HG02973 (cell line): ENCODE data around the gene OR6Q1.
"Not testable (repeated sequence)": the region's sequence is repeated elsewhere in the genome, so short reads cannot be mapped to it uniquely, and the experiment has no call there.

ENCODE experiments used
- ATAC-seq: cut with Tn5 transposase; IDR thresholded peaks from one replicate; pipeline ENCODE4 v1.9.1; 2021; ENCODE audit warnings: moderate library complexity; ENCODE audit not compliant: unreplicated experiment

OR6Q1 gene, protein sequence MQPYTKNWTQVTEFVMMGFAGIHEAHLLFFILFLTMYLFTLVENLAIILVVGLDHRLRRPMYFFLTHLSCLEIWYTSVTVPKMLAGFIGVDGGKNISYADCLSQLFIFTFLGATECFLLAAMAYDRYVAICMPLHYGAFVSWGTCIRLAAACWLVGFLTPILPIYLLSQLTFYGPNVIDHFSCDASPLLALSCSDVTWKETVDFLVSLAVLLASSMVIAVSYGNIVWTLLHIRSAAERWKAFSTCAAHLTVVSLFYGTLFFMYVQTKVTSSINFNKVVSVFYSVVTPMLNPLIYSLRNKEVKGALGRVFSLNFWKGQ

DNA sequence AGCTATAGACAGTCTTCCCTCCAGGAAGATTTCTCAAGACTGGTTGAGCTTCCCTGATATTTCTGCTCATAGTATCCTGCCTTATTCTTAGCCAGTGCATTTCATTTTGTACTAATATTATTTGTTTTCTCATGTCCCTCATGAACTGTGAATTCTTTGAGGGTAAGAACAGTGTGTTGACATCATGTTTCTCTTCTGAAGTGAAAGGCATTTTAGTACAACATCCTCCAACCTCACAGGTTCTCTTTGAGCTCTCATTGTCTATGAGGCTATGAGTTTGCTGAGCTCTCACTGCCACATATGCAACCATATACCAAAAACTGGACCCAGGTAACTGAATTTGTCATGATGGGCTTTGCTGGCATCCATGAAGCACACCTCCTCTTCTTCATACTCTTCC, at the start of gene OR6Q1:
Gene OR6Q1, plus strand, starts transcription at position 301 of the 400 bp plus-strand sequence. Its CDS starts 0 bp downstream, at position 301.
- ATAC-seq = no peak

DNA sequence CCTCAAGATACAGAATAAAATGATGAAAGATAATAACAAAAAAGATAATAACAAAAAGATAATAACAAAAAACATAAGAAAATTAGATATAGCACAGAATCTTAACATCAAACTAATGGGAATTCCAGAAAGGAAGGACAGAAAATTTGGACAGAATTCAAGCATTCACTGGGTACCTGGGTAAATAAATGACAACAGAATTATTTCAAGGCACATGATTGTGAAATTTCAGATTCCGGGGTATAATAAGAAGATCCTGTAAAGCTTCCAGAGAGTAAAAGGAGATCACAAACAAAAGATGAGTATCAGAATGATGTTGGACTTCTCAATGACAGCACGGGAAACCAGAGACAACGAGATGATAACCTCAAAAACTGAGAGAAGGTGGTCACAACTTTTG, 49.2 kb upstream of the OR6Q1 start:
- no peak for ATAC-seq

DNA sequence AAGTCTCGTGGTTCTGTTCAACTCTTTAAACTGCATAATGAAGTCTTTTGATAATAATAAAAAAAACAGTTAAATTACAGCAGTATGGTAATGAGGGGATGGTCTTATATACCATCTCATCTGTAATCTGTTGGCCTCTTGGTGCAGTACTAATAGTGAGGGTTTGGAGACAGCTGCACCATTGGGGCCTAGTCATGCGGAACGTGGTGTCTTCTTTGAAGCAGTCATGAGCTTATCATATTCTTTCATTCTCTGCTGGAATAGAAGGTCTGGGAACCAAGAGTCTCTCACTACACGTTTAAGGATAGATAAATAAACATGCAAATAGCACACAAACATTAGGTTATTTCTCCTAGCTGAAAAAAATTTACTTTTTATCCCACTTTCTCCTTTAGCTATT, 48.0 kb upstream of the OR6Q1 start:
- ATAC-seq = no peak

DNA sequence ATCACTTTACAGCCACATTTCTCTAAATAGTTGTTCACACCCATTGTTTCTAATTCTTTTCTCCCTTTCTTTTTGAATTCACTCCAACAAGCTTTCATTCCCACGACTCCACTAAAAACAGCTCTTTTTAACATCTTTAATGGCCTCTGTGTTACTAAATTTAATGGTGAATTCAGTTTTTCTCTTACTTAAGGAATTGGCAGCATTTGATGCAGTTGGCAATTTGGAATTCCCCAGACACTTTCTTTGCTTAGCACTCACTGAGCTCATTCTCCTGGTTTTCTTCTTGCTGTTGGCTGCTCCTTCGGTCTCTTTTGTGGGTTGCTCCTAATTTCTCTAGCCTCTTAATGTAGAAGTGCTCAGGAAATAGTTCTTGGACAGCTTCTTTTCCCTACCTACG, 47.6 kb upstream of the OR6Q1 start:
- ATAC-seq = no peak

DNA sequence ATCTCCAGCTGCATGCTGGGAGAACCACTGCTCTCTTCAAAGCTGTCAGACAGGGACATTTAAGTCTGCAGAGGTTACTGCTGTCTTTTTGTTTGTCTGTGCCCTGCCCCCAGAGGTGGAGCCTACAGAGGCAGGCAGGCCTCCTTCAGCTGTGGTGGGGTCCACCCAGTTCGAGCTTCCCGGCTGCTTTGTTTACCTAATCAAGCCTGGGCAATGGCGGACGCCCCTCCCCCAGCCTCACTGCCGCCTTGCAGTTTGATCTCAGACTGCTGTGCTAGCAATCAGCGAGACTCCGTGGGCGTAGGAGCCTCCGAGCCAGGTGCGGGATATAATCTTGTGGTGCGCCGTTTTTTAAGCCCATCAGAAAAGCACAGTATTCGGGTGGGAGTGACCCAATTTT, 31.2 kb upstream of the OR6Q1 start:
- not testable (repeated sequence) for ATAC-seq

DNA sequence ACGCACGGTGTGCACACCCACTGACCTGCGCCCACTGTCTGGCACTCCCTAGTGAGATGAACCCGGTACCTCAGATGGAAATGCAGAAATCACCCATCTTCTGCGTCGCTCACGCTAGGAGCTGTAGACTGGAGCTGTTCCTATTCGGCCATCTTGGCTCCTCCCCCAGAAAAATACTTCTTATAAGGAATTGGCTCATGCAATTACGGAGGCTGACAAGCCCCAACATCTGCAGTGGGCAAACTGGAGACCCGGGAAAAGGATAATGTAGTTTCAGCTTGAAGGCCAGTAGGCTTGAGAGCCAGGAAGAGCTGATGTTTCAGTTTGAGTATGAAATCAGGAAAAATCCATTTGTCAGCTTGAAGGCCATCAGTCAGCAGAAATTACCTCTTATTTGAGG, 30.7 kb upstream of the OR6Q1 start:
- ATAC-seq = not testable (repeated sequence)

DNA sequence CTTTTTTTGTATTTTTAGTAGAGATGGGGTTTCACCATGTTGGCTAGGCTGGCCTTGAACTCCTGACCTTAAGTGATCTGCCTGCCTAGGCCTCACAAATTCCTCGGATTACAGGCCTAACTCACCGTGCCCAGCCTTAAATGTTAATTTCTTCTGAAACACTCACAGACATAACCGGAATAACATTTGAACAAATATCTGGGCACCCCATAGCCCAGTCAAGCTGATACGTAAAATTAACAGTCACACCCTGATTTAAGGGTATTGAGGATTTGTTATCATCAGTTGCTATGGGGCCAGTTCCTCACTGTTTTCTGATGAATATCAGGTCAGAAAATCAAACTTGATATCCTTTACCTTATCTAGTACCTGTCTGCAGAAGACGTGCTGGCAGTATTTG, 30.1 kb upstream of the OR6Q1 start:
- no peak for ATAC-seq

DNA sequence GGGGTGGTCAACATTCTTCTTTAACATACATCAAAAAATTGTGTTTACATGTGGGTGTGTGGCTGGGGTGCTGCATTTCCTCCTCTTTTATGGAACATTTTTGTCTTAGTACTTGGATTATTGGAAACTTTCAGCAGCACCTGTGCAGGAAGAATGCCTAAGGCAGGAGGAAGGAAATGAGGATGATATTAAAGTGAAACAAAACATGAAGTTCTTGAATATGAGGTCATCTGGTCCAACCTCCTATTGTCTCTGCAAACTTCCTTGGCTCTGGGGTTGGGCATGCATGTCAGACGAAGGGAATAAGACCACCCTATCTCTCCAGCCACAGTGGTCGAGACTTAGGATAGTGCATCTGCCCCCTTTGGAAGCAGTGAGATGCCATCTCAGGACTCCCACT, 27.7 kb upstream of the OR6Q1 start:
- ATAC-seq = no peak

DNA sequence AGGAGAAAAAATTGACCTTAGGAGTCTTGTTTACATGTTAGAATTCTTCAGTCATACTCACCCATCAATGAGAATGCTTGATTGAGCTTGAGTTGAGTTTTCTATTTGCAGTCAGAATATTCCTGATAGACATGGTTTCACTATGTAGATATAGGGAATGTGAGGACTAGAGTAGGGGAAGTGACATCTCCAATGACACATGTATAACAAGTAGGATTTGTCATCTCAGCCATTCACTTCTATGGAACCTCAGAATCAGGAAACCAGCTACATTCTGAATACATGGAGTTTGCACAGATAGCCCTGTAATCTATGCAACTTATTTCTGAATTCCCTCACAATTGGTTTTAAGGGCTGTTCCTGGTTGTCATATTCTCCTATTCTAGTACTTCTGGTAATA, 27.2 kb upstream of the OR6Q1 start:
- ATAC-seq = no peak

DNA sequence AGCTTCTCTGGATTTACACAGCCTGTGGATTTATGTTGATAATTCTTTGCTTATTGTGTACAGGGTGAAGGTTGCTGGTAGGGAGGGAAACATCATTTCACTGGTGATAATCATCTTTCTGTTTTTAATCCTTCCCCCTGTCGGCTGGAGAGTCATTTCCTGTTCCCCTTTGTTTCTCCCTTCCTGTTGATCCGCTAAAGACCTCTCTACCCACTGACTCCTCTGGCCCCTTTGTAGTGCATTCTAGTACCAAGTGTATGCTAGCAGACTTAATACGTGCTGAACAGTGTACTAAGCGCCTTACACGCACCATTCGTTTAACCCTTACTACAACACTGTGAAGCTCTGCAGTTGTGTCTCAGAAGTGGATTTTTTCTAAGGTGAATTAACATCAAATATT, 26.1 kb upstream of the OR6Q1 start:
- ATAC-seq = no peak

DNA sequence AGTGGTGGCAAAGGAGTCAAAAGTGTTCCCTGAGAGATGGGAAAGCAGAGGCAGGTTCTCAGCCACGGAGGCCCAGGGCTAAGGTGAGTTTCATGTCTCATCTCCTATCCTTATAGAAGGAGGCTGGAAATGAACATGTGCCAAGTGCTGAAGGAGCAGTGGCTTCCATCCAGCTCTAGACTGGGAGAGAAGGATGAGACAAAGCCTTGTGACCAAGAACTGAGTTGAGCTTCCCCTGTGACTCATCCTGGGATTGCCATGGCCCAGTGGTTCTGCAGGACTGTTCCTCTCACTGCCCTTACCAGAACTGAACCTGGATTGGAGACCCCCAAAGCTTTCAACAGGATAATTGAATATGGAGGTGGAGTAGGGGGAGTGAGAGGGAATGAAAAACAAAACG, 23.8 kb upstream of the OR6Q1 start:
- ATAC-seq = no peak

DNA sequence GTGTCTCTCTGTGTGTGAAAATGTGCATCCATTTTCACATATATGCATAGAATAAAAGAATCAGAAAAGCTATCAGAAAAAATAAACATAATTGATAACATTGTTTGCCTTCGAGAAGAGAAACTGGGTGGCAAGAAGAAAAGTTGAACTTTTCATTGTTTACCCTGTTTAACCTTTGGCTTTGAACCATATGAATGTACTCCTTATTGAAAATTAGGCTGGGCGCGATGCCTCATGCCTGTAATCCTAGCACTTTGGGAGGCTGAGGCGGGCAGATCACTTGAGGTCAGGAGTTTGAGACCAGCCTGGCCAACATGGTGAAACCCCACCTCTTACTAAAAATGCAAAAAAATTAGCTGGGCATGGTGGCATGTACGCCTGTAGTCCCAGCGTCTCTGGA, 19.0 kb upstream of the OR6Q1 start:
- no peak for ATAC-seq

DNA sequence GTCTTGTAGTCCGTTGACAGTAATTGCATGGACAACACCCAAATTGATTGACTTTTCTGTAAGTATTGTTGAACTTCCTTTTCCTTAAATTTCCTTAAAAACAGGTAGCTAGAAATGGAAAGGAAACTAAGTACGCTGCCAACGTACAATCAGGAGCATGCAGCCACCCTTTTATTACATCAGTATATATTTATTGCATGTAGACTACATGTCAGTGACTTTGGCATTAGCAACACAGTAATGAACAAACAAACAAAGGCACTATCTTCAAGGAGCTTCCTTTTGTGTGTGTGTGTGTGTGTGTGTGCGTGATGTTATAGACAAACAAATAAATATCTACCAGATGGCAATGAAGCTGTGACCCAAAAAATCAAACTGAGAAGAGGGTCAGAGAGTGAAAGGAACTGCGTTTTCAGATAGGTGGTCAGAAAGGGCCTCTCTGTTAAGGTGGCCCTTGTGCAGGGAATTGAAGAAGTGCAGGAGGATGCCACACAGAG, 7.3 kb upstream of the OR6Q1 start, which contains the start of gene OR9Q1:
Gene OR9Q1, plus strand, starts transcription at position 447 of the 497 bp plus-strand sequence. CDS start 155,564 bp downstream, outside the sequence.
- no peak for ATAC-seq

DNA sequence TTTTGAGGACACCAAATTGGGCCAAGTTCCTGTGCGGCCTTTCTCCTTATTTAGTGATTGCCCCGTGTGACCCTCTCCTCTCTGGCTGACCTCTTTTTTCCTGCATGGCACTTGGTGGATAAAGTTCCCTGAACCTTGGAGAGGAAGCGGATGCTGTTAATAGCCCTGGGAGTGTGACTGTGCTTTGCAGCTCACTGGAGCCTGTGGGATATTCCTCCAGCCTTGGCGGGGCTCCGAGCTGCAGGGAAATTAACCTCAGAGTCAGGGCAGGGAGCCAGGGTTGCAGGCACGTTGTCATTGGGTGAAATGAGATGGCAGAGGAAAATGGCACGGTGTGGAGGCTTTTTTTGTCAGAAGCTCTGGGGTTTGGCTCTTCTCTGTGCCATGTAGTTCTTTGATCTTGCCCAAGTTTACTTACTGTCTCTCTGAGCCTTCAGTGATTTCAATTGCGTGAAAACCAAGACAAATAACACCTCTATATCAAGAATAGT, 6.1 kb upstream of the OR6Q1 start:
- ATAC-seq = no peak

DNA sequence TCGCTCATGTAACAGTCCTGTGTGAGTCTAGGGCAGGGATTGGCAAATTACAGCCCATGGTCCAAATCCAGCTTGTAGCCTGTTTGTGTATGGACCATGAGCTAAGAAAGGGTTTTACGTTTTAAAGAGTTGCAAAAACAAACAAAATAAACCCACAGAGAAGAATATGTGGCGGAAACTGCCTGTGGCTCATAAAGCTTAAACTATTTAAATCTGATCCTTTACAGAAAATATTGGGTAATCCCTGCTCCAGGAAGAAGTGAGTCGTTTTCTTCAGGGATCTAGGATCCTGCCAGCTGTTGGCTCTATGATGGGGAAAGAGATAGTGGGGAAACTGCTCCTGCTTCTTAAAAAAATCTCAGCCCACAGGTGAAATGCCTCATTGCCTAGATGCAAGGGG, 3.4 kb upstream of the OR6Q1 start:
- no peak for ATAC-seq

DNA sequence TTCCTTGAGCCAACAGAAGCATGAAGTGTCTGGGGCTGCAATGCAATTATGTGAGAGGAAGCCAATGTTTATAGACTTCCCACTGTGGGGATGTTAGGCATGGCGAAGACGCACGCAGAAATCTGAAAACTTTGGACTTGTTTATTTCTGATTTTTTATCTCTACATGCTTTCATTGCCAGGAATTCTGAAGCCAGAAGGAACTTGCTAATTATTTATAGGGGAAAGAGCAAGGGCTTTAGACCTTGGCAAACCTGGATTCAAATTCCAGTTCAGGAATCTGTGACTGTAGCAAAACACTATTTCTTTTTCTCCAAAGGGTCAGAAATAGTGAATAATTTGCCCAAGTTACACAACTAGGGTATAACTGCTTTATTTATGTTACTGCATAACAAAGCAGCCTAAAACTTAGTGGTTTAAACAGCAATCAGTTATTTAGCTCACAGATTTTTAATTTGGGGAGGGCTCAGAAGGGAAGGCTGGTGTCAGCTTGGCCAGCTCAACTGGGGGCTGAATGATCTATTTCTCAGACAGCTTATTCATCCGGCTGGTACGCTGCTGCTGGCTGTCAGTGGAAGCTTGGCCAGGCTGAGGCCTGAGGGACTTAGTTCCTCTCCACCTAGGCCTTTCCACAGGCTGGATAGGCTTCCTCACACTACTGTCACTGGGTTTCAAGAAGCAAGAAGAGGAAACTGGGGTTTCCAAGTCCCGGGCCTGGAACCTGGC, 1.9 kb upstream of the OR6Q1 start:
- ATAC-seq = no peak

DNA sequence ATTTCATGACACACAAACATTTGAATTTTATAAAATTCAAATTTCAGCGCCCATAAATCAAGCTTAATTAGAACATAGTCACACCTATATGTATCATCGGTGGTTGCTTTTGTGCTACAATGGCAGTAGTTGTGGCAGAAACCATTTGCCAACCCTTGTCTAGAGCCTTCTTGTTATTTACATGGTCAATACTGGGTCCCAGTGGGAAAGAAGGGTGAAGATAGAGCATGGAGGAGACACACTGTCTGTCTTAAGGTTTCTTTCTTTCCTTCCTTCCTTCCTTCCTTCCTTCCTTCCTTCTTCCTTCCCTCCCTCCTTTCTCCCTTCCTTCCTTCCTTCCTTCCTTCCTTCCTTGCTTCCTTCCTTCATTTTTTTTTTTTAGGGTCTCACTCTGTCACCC, 3.7 kb downstream of the OR6Q1 start:
- no peak for ATAC-seq

DNA sequence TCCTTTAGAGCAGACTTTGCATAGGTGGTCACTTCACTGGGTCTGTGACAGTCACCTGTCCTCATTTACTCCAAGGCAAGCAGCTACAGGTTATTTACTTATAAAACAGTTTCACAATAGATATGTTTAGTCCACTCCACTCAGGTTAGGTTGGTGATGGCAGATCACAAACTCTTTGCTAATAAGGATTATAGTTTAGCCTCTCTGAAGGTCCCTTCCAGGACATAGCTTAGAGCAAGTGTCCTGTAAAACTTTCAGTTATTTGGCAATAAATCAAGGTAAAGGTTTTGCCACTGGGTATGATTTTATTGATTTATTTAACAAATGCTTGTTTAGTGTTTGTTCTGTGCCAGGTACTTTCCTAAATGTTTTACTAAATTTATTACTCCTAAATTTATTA, 8.8 kb downstream of the OR6Q1 start:
- ATAC-seq = no peak

DNA sequence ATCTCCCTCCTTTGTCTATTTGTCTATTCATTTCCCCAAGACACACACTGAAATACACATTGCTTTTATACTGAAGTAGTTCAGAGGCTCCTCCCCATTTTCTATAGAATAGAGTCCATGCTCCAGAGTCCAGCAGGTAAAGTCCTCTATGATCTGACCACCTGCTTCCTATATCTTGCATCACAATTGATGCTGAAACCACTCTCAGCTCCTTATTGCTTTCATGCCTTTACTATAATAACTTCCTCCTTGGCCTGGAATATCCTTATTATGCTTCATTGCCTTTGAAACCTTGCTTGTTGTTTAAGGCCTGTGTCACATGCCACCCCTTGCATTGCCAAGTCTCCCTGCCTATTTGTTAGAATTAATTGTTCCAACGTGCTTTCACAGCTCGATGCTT, 12.6 kb downstream of the OR6Q1 start:
- no peak for ATAC-seq

DNA sequence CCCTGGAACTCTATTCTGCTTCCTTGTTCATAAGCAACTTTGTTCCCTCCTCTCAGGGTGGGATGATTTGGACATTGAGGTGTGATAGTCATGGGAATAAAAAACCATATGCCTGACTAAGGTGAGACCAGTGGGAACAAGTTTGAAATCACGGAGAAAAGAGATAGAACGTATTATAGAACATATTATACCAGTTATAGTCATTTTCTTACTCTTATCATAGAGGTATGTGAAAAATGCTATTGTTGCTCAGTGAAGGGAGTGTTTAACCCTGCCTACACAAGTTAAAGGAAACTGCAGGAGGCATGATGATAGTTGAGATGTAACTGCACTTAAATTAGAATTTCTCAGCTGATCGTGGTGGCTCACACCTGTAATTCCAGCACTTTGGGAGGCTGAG, 15.5 kb downstream of the OR6Q1 start:
- ATAC-seq = no peak

DNA sequence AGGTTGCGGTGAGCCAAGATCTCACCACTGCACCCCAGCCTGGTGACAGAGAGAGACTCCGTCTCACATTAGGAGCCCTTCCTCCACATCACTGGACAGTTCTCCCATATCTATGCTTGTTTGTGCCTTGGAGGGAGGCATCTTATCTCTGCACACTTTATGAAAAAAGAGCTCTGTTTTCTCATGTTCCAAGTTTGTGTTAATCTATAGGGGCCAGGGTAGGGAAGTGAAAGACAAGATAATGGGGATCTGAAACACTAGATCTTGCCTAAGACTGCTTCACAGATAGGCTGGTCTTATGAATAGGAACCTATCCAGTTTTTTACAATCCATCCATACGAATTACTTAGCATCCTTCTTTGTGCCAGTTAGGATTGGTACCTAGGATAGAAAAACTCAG, 17.1 kb downstream of the OR6Q1 start:
- ATAC-seq = no peak

DNA sequence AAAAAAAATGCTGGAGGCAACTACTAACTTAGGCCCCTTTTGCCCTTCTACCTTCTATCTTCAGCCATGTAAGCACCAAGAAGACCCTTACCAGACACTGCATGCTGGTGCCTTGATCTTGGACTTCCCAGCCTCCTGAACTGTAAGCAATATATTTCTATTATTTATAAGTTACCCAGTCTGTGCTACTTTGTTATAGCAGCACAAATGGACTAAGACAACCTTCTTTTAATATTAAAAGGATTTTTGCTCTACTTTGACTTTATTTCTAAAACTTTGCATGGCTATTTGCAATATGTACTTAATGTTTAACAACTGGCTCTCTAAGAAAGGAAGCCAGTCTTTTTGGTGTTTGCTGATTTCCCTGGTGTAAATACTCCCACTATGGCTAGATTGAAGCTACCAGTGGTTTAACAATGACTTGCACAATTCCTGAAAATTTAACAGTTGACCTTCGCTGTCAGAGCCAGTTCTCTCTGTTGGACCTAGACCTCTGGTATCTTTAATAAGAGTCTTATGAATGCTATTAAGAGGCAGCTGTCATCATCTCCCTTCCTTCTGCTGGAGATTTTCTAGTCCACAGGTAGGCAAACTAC, 25.2 kb downstream of the OR6Q1 start:
- ATAC-seq = no peak
